ENCODE data around the gene TPRKB.
"Not testable (repeated sequence)": the region's sequence is repeated elsewhere in the genome, so short reads cannot be mapped to it uniquely, and the experiment has no call there.

The TPRKB gene

GRCh38 chr2:73698101-73698500, 39.0 kb downstream of the TPRKB start:
- no peak for DNase-seq

GRCh38 chr2:73697606-73698005, 39.5 kb downstream of the TPRKB start:
- DNase-seq: no peak

- not testable (repeated sequence) for DNase-seq
Measured at GRCh38 chr2:73696985-73697384, 40.2 kb downstream of the TPRKB start.

GRCh38 chr2:73696521-73696920, 40.6 kb downstream of the TPRKB start:
- DNase-seq: not testable (repeated sequence)

- DNase-seq: not testable (repeated sequence)
Measured at GRCh38 chr2:73690372-73691088, 46.6 kb downstream of the TPRKB start.

GRCh38 chr2:73688494-73688893, 48.7 kb downstream of the TPRKB start:
- DNase-seq: not testable (repeated sequence)

- DNase-seq: no peak
Measured at GRCh38 chr2:73685764-73686438, 51.2 kb downstream of the TPRKB start.

GRCh38 chr2:73684905-73685304, 52.2 kb downstream of the TPRKB start:
- DNase-seq: not testable (repeated sequence)

GRCh38 chr2:73684325-73684724, 52.8 kb downstream of the TPRKB start:
- not testable (repeated sequence) for DNase-seq

- DNase-seq: peak; percentile 27
Measured at GRCh38 chr2:73679951-73680571, 57.1 kb downstream of the TPRKB start.
